ENCODE data around the gene C1GALT1C1.
A peak's percentile ranks its signal among the peaks of the same experiment; 100 is the strongest.
"Not testable (repeated sequence)": the region's sequence is repeated elsewhere in the genome, so short reads cannot be mapped to it uniquely, and the experiment has no call there.

The C1GALT1C1 gene

DNA sequence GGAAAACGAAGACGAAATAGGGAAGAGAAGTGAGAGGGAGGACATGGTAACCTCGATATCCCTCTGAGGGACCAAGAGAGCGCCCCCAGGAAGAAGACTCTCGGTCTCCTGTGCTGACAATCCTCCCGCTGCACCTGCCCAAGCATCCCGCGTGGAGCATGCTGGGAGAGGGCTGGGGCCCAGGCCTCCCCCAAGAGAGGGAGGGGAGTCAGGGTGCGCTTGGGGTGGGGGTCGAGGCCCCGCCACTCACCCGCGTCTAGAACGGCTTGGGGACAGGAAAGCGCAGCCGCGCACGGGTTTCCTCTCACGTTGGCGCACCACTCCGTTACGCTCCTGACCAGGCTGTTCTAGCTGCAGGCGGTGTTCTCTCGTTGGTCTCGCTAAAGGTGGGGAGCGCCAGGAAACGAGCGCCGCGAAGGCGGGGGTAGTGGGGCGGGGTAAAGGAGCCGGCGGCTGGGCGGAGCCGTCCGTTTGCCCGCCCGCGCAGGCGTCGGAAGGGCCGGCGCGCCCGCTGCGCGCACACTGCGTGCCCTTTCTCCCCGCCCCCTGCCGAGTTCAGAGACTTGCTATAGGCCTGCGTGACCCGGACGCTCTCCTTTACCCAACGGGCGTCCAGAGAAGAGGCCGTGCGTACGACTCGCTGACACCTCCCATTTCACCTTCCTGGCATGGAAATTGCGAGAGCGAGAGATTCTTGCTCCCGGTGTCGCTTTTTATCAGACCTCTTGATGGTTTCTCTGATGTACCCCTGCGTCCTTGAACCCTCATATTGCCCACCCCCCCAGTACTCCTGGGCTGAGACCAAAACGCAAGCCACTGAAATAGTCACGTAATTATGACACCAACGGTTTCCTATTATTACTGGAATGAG, at the start of gene C1GALT1C1:
Gene C1GALT1C1, minus strand, starts transcription at position 388 of the 871 bp plus-strand sequence. CDS start 2,888 bp downstream, outside the sequence.
- TF ChIP-seq, protein P1, sequence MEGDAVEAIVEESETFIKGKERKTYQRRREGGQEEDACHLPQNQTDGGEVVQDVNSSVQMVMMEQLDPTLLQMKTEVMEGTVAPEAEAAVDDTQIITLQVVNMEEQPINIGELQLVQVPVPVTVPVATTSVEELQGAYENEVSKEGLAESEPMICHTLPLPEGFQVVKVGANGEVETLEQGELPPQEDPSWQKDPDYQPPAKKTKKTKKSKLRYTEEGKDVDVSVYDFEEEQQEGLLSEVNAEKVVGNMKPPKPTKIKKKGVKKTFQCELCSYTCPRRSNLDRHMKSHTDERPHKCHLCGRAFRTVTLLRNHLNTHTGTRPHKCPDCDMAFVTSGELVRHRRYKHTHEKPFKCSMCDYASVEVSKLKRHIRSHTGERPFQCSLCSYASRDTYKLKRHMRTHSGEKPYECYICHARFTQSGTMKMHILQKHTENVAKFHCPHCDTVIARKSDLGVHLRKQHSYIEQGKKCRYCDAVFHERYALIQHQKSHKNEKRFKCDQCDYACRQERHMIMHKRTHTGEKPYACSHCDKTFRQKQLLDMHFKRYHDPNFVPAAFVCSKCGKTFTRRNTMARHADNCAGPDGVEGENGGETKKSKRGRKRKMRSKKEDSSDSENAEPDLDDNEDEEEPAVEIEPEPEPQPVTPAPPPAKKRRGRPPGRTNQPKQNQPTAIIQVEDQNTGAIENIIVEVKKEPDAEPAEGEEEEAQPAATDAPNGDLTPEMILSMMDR (IDR thresholded peaks at IDR 0.05), result 0 out of 2 replicates have a peak, but pooled peaks have one; percentile 2
- TF ChIP-seq ZFX (IDR thresholded peaks at IDR 0.05; ENCODE audit: borderline replicate concordance), result no peak
- peak within 1 kb of the TSS; percentile 69 for H3K27ac ChIP-seq

GRCh38 chrX:120677004-120677652, 47.3 kb upstream of the C1GALT1C1 start:
- no peak overlapping the region for H3K27ac ChIP-seq
- no peak for TF ChIP-seq ZFX (IDR thresholded peaks at IDR 0.05; ENCODE audit: borderline replicate concordance)
- TF ChIP-seq, protein P1 (IDR thresholded peaks at IDR 0.05), result no peak

DNA sequence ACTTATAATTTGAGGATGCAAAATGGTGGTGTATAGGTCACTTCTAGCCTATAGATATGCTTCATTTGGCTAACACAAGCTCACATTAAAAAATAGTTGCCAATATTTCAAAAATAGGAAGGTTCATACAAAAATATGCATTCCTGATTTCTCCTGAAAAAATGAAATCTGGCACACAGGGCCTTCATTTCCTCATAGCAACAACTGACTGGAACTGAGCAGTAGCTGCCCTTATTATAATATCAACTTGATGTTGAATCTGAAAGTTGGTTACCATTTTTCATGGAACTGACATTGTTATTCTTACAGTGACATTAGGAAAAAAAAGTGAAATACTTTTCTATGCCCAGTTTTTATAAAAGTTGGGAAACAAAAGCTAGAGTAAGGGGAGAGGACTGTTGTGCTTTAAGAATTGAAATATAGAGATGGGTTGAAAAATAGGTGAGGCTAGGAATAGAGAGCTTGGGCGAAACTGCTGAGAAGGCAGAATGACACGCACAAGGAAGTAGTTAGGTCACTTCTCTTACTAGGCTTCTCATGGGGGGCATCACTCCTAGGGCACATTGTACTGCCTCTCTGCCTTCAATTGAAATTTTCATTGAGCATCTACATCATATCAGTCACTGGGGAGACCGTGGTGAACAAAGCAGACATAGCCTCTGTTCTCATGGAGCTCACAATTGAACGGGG, 43.1 kb upstream of the C1GALT1C1 start:
- H3K27ac ChIP-seq, result no peak overlapping the region
- TF ChIP-seq ZFX (IDR thresholded peaks at IDR 0.05; ENCODE audit: borderline replicate concordance), result no peak
- TF ChIP-seq, protein P1 (IDR thresholded peaks at IDR 0.05), result no peak

GRCh38 chrX:120672389-120672788, 42.5 kb upstream of the C1GALT1C1 start:
- no peak for TF ChIP-seq ZFX (IDR thresholded peaks at IDR 0.05; ENCODE audit: borderline replicate concordance)
- TF ChIP-seq, protein P1 (IDR thresholded peaks at IDR 0.05), result no peak
- no peak overlapping the region for H3K27ac ChIP-seq

GRCh38 chrX:120671963-120672362, 42.1 kb upstream of the C1GALT1C1 start:
- no peak overlapping the region for H3K27ac ChIP-seq
- no peak for TF ChIP-seq ZFX (IDR thresholded peaks at IDR 0.05; ENCODE audit: borderline replicate concordance)
- TF ChIP-seq, protein P1 (IDR thresholded peaks at IDR 0.05), result no peak

- TF ChIP-seq, protein P1 (IDR thresholded peaks at IDR 0.05), result no peak
- TF ChIP-seq ZFX (IDR thresholded peaks at IDR 0.05; ENCODE audit: borderline replicate concordance), result no peak
- no peak overlapping the region for H3K27ac ChIP-seq
These were observed 38.5 kb upstream of the C1GALT1C1 start for GRCh38 chrX:120668357-120668756.

GRCh38 chrX:120664535-120664934, 34.7 kb upstream of the C1GALT1C1 start:
- H3K27ac ChIP-seq, result not testable (repeated sequence)
